ENCODE results near the gene ATXN2L. TPM values are rescaled to one million over a fixed set of nuclear protein-coding genes. Genes with fewer than 3 reads are reported as not detected.
"Not testable (repeated sequence)": the region's sequence is repeated elsewhere in the genome, so short reads cannot be mapped to it uniquely, and the experiment has no call there.

ATXN2L gene
- total and polyA plus RNA-seq, 3 donors from 2014 or later: 242 to 521 (median 345) TPM

- no peak for DNase-seq
- H3K4me1 ChIP-seq: peaks cover 33% of the 10 kb centered on the region
- peak overlapping the region in 1 of 2 donors; percentile 14 for H3K27ac ChIP-seq
- intact Hi-C loops (cut with DNase I; ENCODE audit: low total_unique reads): no loop called here
- H3K4me3 ChIP-seq: no peak overlapping the region
- H3K9me3 ChIP-seq: no peaks in the 10 kb centered on the region
- 82% methylated on average over 13 of the region's 13 CpGs for WGBS, 2 donors
- no peaks in the 10 kb centered on the region for H3K27me3 ChIP-seq
- no peaks in the 10 kb centered on the region for H3K36me3 ChIP-seq (ENCODE audit: low read depth, missing control alignments)
- TF ChIP-seq POLR2A (IDR thresholded peaks at IDR 0.05): no peak
- TF ChIP-seq, protein P1, sequence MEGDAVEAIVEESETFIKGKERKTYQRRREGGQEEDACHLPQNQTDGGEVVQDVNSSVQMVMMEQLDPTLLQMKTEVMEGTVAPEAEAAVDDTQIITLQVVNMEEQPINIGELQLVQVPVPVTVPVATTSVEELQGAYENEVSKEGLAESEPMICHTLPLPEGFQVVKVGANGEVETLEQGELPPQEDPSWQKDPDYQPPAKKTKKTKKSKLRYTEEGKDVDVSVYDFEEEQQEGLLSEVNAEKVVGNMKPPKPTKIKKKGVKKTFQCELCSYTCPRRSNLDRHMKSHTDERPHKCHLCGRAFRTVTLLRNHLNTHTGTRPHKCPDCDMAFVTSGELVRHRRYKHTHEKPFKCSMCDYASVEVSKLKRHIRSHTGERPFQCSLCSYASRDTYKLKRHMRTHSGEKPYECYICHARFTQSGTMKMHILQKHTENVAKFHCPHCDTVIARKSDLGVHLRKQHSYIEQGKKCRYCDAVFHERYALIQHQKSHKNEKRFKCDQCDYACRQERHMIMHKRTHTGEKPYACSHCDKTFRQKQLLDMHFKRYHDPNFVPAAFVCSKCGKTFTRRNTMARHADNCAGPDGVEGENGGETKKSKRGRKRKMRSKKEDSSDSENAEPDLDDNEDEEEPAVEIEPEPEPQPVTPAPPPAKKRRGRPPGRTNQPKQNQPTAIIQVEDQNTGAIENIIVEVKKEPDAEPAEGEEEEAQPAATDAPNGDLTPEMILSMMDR (IDR thresholded peaks at IDR 0.05): no peak
These were observed 44.4 kb downstream of the ATXN2L start for GRCh38 chr16:28867241-28867640.

DNA sequence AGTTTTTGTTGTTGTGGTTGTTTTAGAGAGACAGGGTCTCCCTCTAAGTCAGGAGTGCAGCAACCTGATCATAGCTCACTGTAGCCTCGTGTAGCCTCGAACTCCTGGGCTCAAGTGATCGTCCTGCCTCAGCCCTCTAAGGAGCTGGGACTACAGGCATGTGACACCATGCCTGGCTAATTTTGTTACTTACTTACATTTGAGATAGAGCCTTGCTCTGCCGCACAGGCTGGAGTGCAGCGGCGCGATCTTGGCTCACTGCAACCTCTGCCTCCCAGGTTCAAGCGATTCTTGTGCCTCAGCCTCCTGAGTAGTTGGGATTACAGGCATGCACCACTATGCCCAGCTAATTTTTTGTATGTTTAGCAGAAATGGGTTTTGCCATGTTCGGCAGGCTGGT is 44.8 kb downstream of the ATXN2L start:
- intact Hi-C loops (cut with DNase I; ENCODE audit: low total_unique reads); H3K36me3 ChIP-seq (ENCODE audit: low read depth, missing control alignments); H3K27me3 ChIP-seq; H3K9me3 ChIP-seq; H3K4me3 ChIP-seq: not testable (repeated sequence)
- peak; percentile 77 for DNase-seq
- H3K4me1 ChIP-seq: peaks cover 29% of the 10 kb centered on the region
- H3K27ac ChIP-seq: peak overlapping the region in 1 of 2 donors; percentile 14
- 54 to 80% methylated on average over 9 of the region's 9 CpGs for WGBS, 2 donors

- Histone ChIP-seq H3K9me3 (no peaks in the 10 kb centered on the region), H3K27me3 (no peaks in the 10 kb centered on the region), H3K4me1 (peaks cover 27% of the 10 kb centered on the region), H3K4me3 (no peak overlapping the region), H3K36me3 (ENCODE audit: low read depth, missing control alignments) (no peaks in the 10 kb centered on the region), H3K27ac (no peak overlapping the region)
- intact Hi-C loops (cut with DNase I; ENCODE audit: low total_unique reads): no loop called here
- TF ChIP-seq, protein P1 (IDR thresholded peaks at IDR 0.05): no peak
- TF ChIP-seq POLR2A (IDR thresholded peaks at IDR 0.05): no peak
- DNase-seq: no peak
- WGBS, 2 donors: 88 to 95% methylated on average over 6 to 11 of the region's 11 CpGs
These were observed 46.4 kb downstream of the ATXN2L start for GRCh38 chr16:28869201-28869600.

GRCh38 chr16:28872952-28873351 is 50.2 kb downstream of the ATXN2L start:
- intact Hi-C loops (cut with DNase I; ENCODE audit: low total_unique reads): no loop called here
- Histone ChIP-seq H3K9me3 (no peaks in the 10 kb centered on the region), H3K4me1 (peaks cover 4% of the 10 kb centered on the region), H3K27me3 (no peaks in the 10 kb centered on the region), H3K27ac (no peak overlapping the region), H3K36me3 (ENCODE audit: low read depth, missing control alignments) (no peaks in the 10 kb centered on the region), H3K4me3 (no peak overlapping the region)
- TF ChIP-seq, protein P1 (IDR thresholded peaks at IDR 0.05): no peak
- TF ChIP-seq POLR2A (IDR thresholded peaks at IDR 0.05): no peak
- 75 to 80% methylated on average over 14 to 15 of the region's 15 CpGs for WGBS, 2 donors
- DNase-seq: no peak

GRCh38 chr16:28873543-28874201 is 50.9 kb downstream of the ATXN2L start:
- H3K27me3 ChIP-seq: no peaks in the 10 kb centered on the region
- 88 to 90% methylated on average over 18 of the region's 18 CpGs for WGBS, 2 donors
- no peak for TF ChIP-seq POLR2A (IDR thresholded peaks at IDR 0.05)
- TF ChIP-seq, protein P1 (IDR thresholded peaks at IDR 0.05): peak in 2 of 3 experiments; percentile 44 to 55
- intact Hi-C loops (cut with DNase I; ENCODE audit: low total_unique reads): no loop called here
- peaks cover 4% of the 10 kb centered on the region for H3K4me1 ChIP-seq
- DNase-seq: no peak
- H3K27ac ChIP-seq: no peak overlapping the region
- H3K4me3 ChIP-seq: no peak overlapping the region
- H3K36me3 ChIP-seq (ENCODE audit: low read depth, missing control alignments): no peaks in the 10 kb centered on the region
- no peaks in the 10 kb centered on the region for H3K9me3 ChIP-seq

All from testis (tissue), 3 donors.